Lung (tissue), 12 donors: ENCODE results near the gene HSD17B1. TPM values are rescaled to one million over a fixed set of nuclear protein-coding genes. Genes with fewer than 3 reads are reported as not detected.
"Not testable (repeated sequence)": the region's sequence is repeated elsewhere in the genome, so short reads cannot be mapped to it uniquely, and the experiment has no call there.

ENCODE experiments used
- ATAC-seq: fragments of 200-7000 bp; cut with Tn5 transposase; one replicate; pipeline ENCODE4 v1.9.1; 2020; ENCODE audit warnings: moderate number of reproducible peaks; ENCODE audit not compliant: insufficient read depth, low FRiP score
- DNase-seq, 3 donors: peaks; one replicate each; pipeline ENCODE4 v3.0.0-alpha.2; 2013 to 2017
- H3K27ac ChIP-seq, 2 donors: one replicate each; pipeline ENCODE4 v1.5.1; 2013; ENCODE audit warnings: mild to moderate bottlenecking in 2 of 2, moderate library complexity in 2 of 2, control low read depth in 1 of 2, inconsistent platforms in 1 of 2, low read depth in 1 of 2, low read length in 1 of 2
- H3K27me3 ChIP-seq, 3 donors: one replicate each; pipeline ENCODE4 v1.5.1; 2013; ENCODE audit warnings: low read length in 2 of 3; ENCODE audit not compliant: control insufficient read depth in 3 of 3, insufficient read depth in 3 of 3
- H3K36me3 ChIP-seq, 4 donors: one replicate each; pipeline ENCODE4 v1.5.1; 2013; ENCODE audit warnings: low read length in 4 of 4, mild to moderate bottlenecking in 1 of 4, moderate library complexity in 1 of 4; ENCODE audit not compliant: control insufficient read depth in 4 of 4, insufficient read depth in 4 of 4
- H3K4me1 ChIP-seq, 5 donors: one replicate each; pipeline ENCODE4 v1.5.1; 2013; ENCODE audit warnings: low read length in 5 of 5, mild to moderate bottlenecking in 2 of 5, moderate library complexity in 1 of 5; ENCODE audit not compliant: control insufficient read depth in 5 of 5, insufficient read depth in 5 of 5
- H3K4me3 ChIP-seq: one replicate; pipeline ENCODE4 v1.5.1; 2013; ENCODE audit warnings: mild to moderate bottlenecking, control low read depth, moderate library complexity
- H3K9ac ChIP-seq, 2 donors: one replicate each; pipeline ENCODE4 v1.5.1; 2013; ENCODE audit warnings: low read length in 2 of 2, control low read depth in 1 of 2; ENCODE audit not compliant: insufficient read depth in 1 of 2
- H3K9me3 ChIP-seq, 4 donors: one replicate each; pipeline ENCODE4 v1.5.1; 2013; ENCODE audit warnings: low read length in 3 of 4, mild to moderate bottlenecking in 1 of 4, moderate library complexity in 1 of 4; ENCODE audit not compliant: control insufficient read depth in 4 of 4, insufficient read depth in 3 of 4
- CTCF ChIP-seq: IDR thresholded peaks from 2 replicates; pipeline ENCODE4 v1.5.1; 2012; ENCODE audit warnings: mild to moderate bottlenecking; ENCODE audit errors: control extremely low read depth, extremely low read depth
- WGBS, 2 donors: extraction: QIAGEN DNeasy Blood & Tissue Kit; methylation state at CpG; one replicate each; pipeline ENCODE4 v1.1.7; 2013; 5-methylcytosine and 5-hydroxymethylcytosine counted together
- polyA plus RNA-seq, 2 donors: library from polyadenylated mRNA; stranded (reverse); fragments of 200-250 nt; gene quantifications; one replicate each; pipeline ENCODE4 v1.2.1, GENCODE V29; 2013
- total RNA-seq, 2 donors: library from RNA; depleted of rRNA in 1 of 2; stranded (reverse); fragments of >200 nt in 1 of 2; gene quantifications; one replicate each; pipeline ENCODE4 v1.2.1, GENCODE V29; 2014 to 2021
- donor health status: control.
- donor health status: control.
- donor health status: Bipolar disorder and iron deficiency.
- donor health status: healthy.
- donor health status: DM: yes; HTN: yes; CAD: no.

HSD17B1 gene
- total and polyA plus RNA-seq, 4 donors: 0.98 to 2.4 (median 1.6) TPM

DNA sequence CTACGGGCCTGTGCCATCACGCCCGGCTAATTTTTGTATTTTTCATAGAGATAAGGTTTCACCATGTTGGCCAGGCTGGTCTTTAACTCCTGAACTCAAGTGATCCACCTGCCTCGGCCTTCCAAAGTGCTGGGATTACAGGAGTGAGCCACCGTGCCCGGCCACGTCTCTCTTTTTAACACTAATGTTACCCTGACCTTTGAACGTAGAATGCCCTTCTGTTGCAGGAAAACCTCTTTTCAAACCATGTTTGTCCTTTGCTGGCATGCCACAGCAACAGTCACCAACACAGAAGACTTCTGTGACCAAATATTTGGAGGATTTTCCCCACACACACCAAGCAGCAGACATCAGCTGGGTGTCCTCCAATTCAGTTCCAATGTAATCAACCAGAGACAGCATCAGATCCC is 7.8 kb upstream of the HSD17B1 start:
- WGBS, 2 donors: 75 to 80% methylated on average over 8 of the region's 8 CpGs
- H3K4me3 ChIP-seq: no peak overlapping the region
- no peaks in the 10 kb centered on the region for H3K27me3 ChIP-seq
- H3K9me3 ChIP-seq: no peaks in the 10 kb centered on the region
- TF ChIP-seq CTCF: no peak
- no peak overlapping the region for H3K9ac ChIP-seq
- H3K27ac ChIP-seq: no peak overlapping the region
- H3K36me3 ChIP-seq: peaks cover 2 to 34% (median 4%) of the 10 kb centered on the region in 4 donors
- DNase-seq (no peak), ATAC-seq (no peak)
- peaks cover 0 to 2% (median 0%) of the 10 kb centered on the region in 5 donors for H3K4me1 ChIP-seq

- not testable (repeated sequence) for H3K4me1 ChIP-seq, DNase-seq, H3K4me3 ChIP-seq, H3K27ac ChIP-seq, ATAC-seq, H3K9ac ChIP-seq, H3K9me3 ChIP-seq, H3K27me3 ChIP-seq
- H3K36me3 ChIP-seq: peaks cover 2 to 31% (median 4%) of the 10 kb centered on the region in 4 donors
- WGBS, 2 donors: 93% methylated on average over 7 to 9 of the region's 9 CpGs
Measured at GRCh38 chr17:42545755-42546505, 6.8 kb upstream of the HSD17B1 start.

DNA sequence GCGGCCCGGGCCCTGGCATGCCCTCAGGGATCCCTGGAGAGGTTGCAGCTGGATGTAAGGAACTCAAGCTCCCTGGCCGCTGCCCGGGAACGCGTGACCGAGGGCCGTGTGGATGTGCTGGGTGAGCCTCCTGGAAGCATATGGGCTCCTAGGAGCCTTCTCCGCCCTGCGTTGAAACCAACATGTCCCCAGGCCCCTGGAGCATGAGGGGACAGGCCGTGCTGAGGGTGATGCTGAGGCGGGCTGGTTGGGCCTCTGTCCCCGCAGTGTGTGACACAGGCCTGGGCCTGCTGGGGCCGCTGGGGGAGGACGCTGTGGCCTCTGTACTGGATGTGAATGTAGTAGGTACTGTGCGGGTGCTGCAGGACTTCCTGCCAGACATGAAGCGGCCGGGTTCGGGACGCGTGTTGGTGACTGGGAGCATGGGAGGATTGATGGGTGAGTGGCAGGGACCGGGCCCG is 5.7 kb upstream of the HSD17B1 start:
- DNase-seq: no peak
- Histone ChIP-seq H3K27me3 (no peaks in the 10 kb centered on the region), H3K27ac (no peak overlapping the region), H3K9me3 (no peaks in the 10 kb centered on the region), H3K9ac (no peak overlapping the region), H3K4me1 (peaks cover 0 to 2% (median 0%) of the 10 kb centered on the region in 5 donors), H3K36me3 (peaks cover 2 to 23% (median 4%) of the 10 kb centered on the region in 4 donors), H3K4me3 (no peak overlapping the region)
- TF ChIP-seq CTCF: no peak
- WGBS, 2 donors: 88 to 89% methylated on average over 23 of the region's 23 CpGs
- no peak for ATAC-seq

DNA sequence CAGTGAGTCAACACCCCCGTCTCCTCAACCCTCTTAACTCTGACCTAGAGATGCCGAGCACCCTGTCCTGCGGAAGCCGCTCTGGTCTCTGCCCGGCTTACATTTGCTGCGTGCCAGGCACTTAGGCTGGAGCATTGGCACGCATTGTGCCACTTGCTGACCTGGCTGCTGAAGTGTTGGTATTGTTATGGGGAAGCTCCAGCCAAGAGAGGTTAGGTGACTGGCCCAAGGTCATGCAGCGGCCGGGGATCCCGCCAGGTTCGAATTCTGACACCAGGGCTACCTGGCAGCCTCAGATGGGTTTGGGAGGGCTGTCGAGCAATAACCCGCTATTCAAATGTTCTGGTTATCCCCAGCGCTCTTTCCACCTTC is 5.0 kb upstream of the HSD17B1 start:
- Histone ChIP-seq H3K27me3 (no peaks in the 10 kb centered on the region), H3K36me3 (peaks cover 0 to 20% (median 4%) of the 10 kb centered on the region in 4 donors), H3K9me3 (no peaks in the 10 kb centered on the region), H3K4me1 (peaks cover 0 to 2% (median 0%) of the 10 kb centered on the region in 5 donors), H3K4me3 (no peak overlapping the region), H3K27ac (no peak overlapping the region), H3K9ac (no peak overlapping the region)
- no peak for ATAC-seq
- WGBS, 2 donors: 84 to 92% methylated on average over 14 of the region's 14 CpGs
- DNase-seq: no peak
- TF ChIP-seq CTCF: no peak
